GM10266 (cell line): Measurements from ENCODE around the gene BBOF1.

Experiments
- DNase-seq: peaks from one replicate; pipeline ENCODE4 v3.0.0; 2012; ENCODE audit errors: extremely low spot score
- CTCF ChIP-seq: IDR thresholded peaks from 2 replicates; pipeline ENCODE4 v1.5.1; 2012; ENCODE audit warnings: mild to moderate bottlenecking, low read depth; ENCODE audit not compliant: control insufficient read depth, insufficient read depth; ENCODE audit errors: missing control alignments

Gene BBOF1

GRCh38 chr14:74049876-74050495, 30.8 kb downstream of the BBOF1 start:
- TF ChIP-seq CTCF, result no peak
- DNase-seq, result peak; percentile 14

GRCh38 chr14:74062809-74063150, 43.6 kb downstream of the BBOF1 start:
- no peak for TF ChIP-seq CTCF
- DNase-seq, result no peak

GRCh38 chr14:74064426-74064825, 45.3 kb downstream of the BBOF1 start:
- no peak for DNase-seq
- TF ChIP-seq CTCF, result no peak

GRCh38 chr14:74064883-74065282, 45.7 kb downstream of the BBOF1 start:
- TF ChIP-seq CTCF, result no peak
- DNase-seq, result no peak

GRCh38 chr14:74065746-74066575, 46.8 kb downstream of the BBOF1 start:
- DNase-seq, result no peak

GRCh38 chr14:74077401-74077800, 58.3 kb downstream of the BBOF1 start:
- TF ChIP-seq CTCF, result no peak
- no peak for DNase-seq

More at GRCh38 chr14:74065746-74066575, 46.8 kb downstream of the BBOF1 start:
- no peak for TF ChIP-seq CTCF

- no peak for TF ChIP-seq CTCF
- DNase-seq, result no peak
Measured at GRCh38 chr14:74080820-74081460, 61.8 kb downstream of the BBOF1 start.
